ENCODE results near the gene PARP15. TPM values are rescaled to one million over a fixed set of nuclear protein-coding genes. Genes with fewer than 3 reads are reported as not detected.

Gene PARP15
- total and polyA plus RNA-seq, 2 of the 4 experiments (the other 2 are of a cell fraction): 0.10 TPM; not detected in 1

DNA sequence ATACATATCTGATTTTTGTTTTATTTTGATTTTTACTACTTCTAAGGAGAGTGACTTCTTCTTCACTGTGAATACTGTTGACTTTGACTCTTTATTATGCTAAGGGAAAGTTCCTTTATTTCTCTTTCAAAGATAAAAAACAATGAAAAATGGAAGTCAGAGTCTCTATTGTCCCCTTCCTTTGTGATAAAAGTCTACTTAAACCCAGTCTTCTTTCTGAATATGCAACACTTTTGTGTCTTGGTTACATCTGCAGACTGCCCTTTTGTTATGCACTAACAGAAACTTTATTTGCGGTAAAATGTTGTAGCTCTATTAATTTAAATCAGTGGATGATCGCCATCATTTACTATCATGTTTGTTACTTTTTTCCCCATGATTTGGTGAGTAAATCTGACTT, 13.2 kb downstream of the PARP15 start:
- dilution Hi-C loops (cut with HindIII; ENCODE audit: low sequenced_read_pairs, unreplicated experiment): no loop called here
- ATAC-seq (ENCODE audit: low read depth) (no peak), DNase-seq (no peak)
- Histone ChIP-seq H3K9ac (ENCODE audit: low read depth, low read length) (no peak overlapping the region), H3K9me3 (ENCODE audit: control insufficient read depth, insufficient read depth, low read length) (no peaks in the 10 kb centered on the region), H2BK120ac (ENCODE audit: low read depth, low read length) (no peak overlapping the region), H2BK20ac (ENCODE audit: low read depth, low read length) (no peak overlapping the region), H3K56ac (ENCODE audit: extremely low read depth, insufficient read depth, low read length) (no peak overlapping the region), H4K20me1 (ENCODE audit: insufficient read depth, low read length) (no peaks in the 10 kb centered on the region), H2BK5ac (ENCODE audit: low read depth, low read length, poor library complexity, severe bottlenecking) (no peak overlapping the region), H4K5ac (ENCODE audit: low read depth, low read length) (no peak overlapping the region), H2BK15ac (ENCODE audit: low read depth, low read length) (no peak overlapping the region), H3K23ac (ENCODE audit: low read depth, low read length) (no peak overlapping the region), H3K18ac (ENCODE audit: low read depth, low read length) (no peak overlapping the region), H3K4me1 (ENCODE audit: control insufficient read depth, insufficient read depth, low read length) (no peaks in the 10 kb centered on the region), H3K9me1 (ENCODE audit: insufficient read depth, low read length) (no peaks in the 10 kb centered on the region), H2AK9ac (replicated peaks; ENCODE audit: low read depth, low read length, poor library complexity) (no peak overlapping the region), H3K36me3 (ENCODE audit: control insufficient read depth, insufficient read depth, low read length) (no peaks in the 10 kb centered on the region), H3K4me3 (ENCODE audit: insufficient read depth, low read depth, low read length) (no peak overlapping the region), H4K8ac (ENCODE audit: low read depth in 2 of 2, low read length in 2 of 2) (no peak overlapping the region), H3K27ac (ENCODE audit: insufficient read depth, low read length) (no peak overlapping the region), H3K27me3 (ENCODE audit: control insufficient read depth, insufficient read depth, low read length) (0 out of 2 replicates have a peak, but pooled peaks cover 4% of the 10 kb centered on the region), H3K79me1 (ENCODE audit: low read depth in 1 of 2, low read length in 2 of 2) (no peaks in the 10 kb centered on the region), H4K91ac (ENCODE audit: insufficient read depth, low read depth, low read length) (no peak overlapping the region), H2AK5ac (ENCODE audit: low read depth, low read length) (no peak overlapping the region), H2AFZ (replicated peaks; ENCODE audit: low read length, poor library complexity) (no peak overlapping the region), H3K4me2 (ENCODE audit: low read depth, low read length) (no peak overlapping the region), H3K4ac (ENCODE audit: low read depth, low read length) (no peak overlapping the region), H3K14ac (replicated peaks; ENCODE audit: low read depth, low read length) (no peak overlapping the region)
- no TSS peak for BruUV-seq (replicated peaks)
- ChIA-PET POLR2A (ENCODE audit: unreplicated experiment) (no interaction called here), CTCF (no interaction called here)
- no CpG with 5 or more reads among the region's 2 CpGs for WGBS, 2 experiments (ENCODE audit: extremely low coverage in 2 of 2, insufficient read length in 1 of 2)
- TF ChIP-seq MXI1 (IDR thresholded peaks at IDR 0.05; ENCODE audit: borderline replicate concordance, low read depth, low read length): no peak
- no peak for TF ChIP-seq NFE2L2 (IDR thresholded peaks at IDR 0.05; ENCODE audit: low read depth, low read length)
- no peak for TF ChIP-seq MAFK (IDR thresholded peaks at IDR 0.05; ENCODE audit: low read depth, low read length)
- no peak for TF ChIP-seq RAD21 (IDR thresholded peaks at IDR 0.05; ENCODE audit: low read length)
- in situ Hi-C loops (cut with MboI; ENCODE audit: low sequenced_read_pairs): no loop called here
- intact Hi-C loops (cut with micrococcal nuclease): no loop called here
